ENCODE results near the gene NDP.

NDP gene, protein sequence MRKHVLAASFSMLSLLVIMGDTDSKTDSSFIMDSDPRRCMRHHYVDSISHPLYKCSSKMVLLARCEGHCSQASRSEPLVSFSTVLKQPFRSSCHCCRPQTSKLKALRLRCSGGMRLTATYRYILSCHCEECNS

GRCh38 chrX:43973249-43974099 is at the start of gene NDP:
Gene NDP, minus strand, starts transcription at chrX:43973390. Its CDS starts 14,745 bp downstream, at chrX:43958645.
- no peak for DNase-seq (ENCODE audit: low read depth)

- no peak for DNase-seq (ENCODE audit: low read depth)
Observed at GRCh38 chrX:44022964-44023363, 49.8 kb upstream of the NDP start.

- no peak for DNase-seq (ENCODE audit: low read depth)
Observed at GRCh38 chrX:44020693-44021092, 47.5 kb upstream of the NDP start.

GRCh38 chrX:44019911-44020310 is 46.7 kb upstream of the NDP start:
- no peak for DNase-seq (ENCODE audit: low read depth)

- DNase-seq (ENCODE audit: low read depth): no peak
Observed at GRCh38 chrX:44017676-44018075, 44.5 kb upstream of the NDP start.

DNA sequence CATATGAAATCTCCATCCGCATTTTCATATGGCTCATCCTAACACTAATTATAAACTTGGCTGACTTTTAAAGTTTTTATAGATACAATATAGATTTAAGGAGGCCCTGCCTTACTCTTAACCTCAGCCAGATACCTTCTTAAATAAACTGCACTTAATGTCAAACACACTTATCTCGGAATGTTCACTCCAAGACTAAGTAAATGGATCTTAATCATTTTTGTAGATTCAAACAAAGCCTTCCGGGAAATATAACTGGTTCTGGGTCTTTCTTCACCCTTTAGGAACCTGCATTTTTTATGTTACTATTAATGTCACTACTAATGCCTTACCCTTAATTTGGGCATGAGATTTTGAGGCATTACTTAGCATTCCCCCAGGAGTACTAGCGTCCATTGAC is 43.7 kb upstream of the NDP start:
- no peak for DNase-seq (ENCODE audit: low read depth)

DNA sequence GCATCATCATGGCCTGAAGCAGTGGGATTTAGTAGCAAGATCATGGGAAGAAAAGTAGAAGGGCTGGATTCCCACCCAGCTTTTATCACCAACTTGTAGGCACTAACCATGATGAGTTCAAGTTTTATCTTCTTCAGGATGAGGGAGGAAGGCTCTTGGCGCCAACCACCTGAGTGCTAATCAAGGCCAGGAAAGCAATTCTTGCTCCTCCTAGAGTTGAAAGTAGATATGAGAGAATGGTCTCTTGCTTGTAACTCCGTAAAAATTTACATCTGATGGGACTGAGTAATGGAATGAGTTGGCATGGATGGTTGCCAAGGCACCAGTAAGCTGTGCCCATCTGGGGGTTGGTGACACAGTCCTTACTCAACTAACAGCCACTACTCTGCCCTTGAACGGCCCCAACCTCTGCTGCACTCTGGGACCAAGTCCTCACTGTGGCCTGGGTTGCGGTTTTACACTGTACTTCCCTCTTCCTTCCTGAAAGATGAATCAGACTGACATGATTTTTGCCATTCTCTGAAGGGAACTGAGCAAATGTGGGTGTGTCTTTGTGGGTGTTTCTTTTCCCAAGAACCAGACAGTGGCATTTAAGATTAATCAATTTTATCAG is 39.4 kb upstream of the NDP start:
- peak; percentile 5 for DNase-seq (ENCODE audit: low read depth)

- DNase-seq (ENCODE audit: low read depth): no peak
Observed at GRCh38 chrX:44011506-44011905, 38.3 kb upstream of the NDP start.

DNA sequence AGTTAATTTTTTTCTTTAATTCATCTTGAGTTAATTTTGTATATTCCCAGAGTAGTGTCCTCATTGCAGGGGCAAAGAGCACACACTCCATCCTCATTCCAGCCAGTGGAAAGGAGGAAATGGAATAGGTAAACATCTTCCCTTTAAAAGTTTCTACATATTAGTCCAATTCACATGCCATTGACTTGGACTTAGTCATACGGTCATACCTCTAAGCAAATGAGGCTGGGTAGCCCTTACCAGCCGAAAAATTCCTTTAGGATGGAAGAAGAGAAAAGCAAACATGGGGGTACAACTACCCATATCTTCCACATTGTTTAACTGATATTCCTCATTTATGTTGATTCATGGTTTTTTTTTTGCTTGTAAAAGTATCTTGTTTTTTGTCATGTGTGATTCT is 37.4 kb upstream of the NDP start:
- DNase-seq (ENCODE audit: low read depth): no peak

DNA sequence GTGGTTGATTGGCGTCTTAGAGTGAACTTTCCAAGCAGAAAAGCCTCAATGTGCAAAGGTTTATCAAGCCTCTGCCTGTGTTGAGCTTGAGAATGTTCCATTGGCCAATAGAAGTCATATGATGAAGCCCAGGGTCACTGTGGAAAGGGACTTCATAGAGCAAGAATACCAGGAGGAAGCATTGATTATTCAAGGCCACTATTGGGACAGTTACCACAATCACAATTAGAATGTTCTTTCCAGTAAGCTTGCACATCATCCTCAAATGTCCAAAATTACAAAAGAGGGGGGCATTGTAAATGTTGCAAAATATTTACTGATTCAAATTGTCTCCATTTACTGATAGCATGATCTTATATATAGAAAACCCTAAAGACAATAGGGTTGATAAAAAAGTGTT is 32.9 kb upstream of the NDP start:
- DNase-seq (ENCODE audit: low read depth): no peak

GRCh38 chrX:44003975-44004374 is 30.8 kb upstream of the NDP start:
- no peak for DNase-seq (ENCODE audit: low read depth)

GRCh38 chrX:44002567-44002966 is 29.4 kb upstream of the NDP start:
- no peak for DNase-seq (ENCODE audit: low read depth)

DNA sequence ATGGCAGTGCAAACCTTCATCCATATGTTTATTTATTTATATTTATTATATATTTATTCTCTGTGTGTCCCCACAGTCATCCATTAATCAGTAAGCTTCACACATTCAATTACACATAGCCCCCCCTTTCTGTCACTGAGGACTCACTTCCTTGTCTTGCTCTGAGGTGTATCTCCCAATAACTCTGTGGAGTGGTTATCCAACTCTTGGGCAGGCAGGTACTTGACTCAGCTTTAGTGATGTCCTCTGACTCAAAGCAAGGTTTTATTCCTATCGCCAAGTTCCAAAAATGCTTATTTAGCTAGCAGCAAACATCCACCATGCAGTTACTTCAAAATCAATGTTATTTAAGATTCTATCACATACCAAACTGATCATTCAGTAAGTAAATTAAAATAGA is 25.2 kb upstream of the NDP start:
- DNase-seq (ENCODE audit: low read depth): no peak

DNA sequence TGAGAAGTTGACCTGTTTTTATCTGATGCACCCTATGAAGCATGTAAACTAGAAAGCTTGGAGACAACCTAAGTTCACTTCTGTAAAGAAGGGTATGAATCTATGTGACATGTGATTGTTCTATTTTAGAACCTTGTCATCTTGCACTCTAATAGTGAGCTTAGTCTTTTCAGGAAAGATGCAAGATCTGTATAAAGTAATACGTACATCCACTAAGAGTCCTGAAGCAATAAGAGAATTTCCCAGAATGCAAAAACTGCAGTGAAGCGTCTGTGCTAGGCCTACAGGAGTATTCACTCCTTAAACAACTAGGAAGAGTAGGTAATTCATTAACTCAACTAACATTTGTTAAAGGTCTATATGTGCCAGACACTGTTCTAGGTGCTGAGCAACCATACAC is 23.3 kb upstream of the NDP start:
- DNase-seq (ENCODE audit: low read depth): no peak

GRCh38 chrX:43986083-43986482 is 12.9 kb upstream of the NDP start:
- no peak for DNase-seq (ENCODE audit: low read depth)

- no peak for DNase-seq (ENCODE audit: low read depth)
Observed at GRCh38 chrX:43985511-43985910, 12.3 kb upstream of the NDP start.

DNA sequence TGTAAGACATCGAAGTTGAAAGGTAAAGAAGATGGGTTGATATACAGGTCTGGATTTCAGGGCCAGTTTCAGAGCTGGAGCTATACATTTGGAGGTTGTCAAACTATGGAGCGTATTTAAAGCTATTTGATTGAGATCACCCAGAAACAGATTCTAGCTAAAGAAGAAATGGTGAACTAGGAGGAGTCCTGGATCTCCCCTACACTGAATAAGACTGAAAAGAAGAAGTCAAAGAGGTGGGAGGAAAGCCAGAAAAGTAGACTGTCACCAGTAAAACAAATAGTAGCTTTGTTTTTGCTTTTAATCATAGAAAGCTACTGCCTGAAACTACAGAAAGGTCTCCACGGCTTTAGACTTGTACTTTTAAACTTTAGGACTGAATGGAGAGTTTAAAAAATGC is 5.0 kb upstream of the NDP start:
- no peak for DNase-seq (ENCODE audit: low read depth)

GRCh38 chrX:43976205-43976604 is 3.0 kb upstream of the NDP start:
- DNase-seq (ENCODE audit: low read depth): no peak

- no peak for DNase-seq (ENCODE audit: low read depth)
Observed at GRCh38 chrX:43975796-43976195, 2.6 kb upstream of the NDP start.

- no peak for DNase-seq (ENCODE audit: low read depth)
Observed at GRCh38 chrX:43974741-43975465, 1.7 kb upstream of the NDP start.

GRCh38 chrX:43974100-43974475 is 898 bp upstream of the NDP start:
- no peak for DNase-seq (ENCODE audit: low read depth)

DNA sequence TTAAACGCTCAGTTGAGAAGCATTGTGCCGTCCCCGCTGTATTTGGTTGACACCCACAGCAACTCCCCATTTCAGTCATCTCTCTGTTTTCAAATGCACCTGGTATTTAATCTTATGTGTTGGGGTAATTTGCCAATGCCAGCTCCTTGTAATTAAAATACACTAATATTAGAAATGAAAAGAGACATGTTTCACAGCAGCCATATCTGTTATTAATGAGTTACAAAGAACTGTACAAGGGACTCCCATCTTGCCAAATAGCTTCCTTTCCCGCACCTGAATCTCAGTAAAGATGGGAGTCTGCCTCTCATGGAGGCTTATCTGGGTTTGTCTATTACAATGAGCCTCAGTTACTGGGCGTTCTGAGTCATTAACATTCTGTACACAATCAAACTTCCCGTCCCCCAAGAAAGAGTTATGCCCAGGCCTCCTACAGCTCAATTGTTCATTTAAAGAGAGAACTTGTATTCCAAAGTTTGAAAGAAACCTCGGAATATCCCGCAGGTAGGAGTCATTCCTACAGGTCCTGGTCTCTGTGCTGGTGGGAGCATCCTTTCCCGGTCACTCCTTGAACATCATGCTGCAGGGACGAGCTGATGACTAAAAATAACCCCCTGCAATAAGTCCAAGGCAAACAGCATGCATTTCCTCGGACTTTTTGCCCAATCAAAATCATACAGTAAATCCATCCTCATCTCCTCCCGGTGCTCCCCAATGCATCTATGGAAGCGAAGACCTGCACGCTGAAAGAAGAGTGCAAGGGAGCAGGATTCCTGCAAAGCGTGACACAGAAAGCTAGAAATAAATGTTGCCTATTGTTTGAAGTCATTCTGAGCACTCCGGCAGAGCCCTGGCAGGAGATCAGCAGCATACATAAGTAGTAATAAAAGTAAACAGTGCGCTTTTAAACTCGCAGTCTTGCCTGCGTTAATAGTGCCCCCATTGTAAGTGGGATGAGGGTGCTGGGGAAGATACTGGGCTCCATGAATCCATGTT is 926 bp downstream of the NDP start:
- DNase-seq (ENCODE audit: low read depth): no peak
